ENCODE results near the gene TMEM52B. TPM values are rescaled to one million over a fixed set of nuclear protein-coding genes. Genes with fewer than 3 reads are reported as not detected.

The TMEM52B gene
- total and polyA plus RNA-seq, 3 donors from 2014 or later: 0.74 to 1.2 (median 0.76) TPM

DNA sequence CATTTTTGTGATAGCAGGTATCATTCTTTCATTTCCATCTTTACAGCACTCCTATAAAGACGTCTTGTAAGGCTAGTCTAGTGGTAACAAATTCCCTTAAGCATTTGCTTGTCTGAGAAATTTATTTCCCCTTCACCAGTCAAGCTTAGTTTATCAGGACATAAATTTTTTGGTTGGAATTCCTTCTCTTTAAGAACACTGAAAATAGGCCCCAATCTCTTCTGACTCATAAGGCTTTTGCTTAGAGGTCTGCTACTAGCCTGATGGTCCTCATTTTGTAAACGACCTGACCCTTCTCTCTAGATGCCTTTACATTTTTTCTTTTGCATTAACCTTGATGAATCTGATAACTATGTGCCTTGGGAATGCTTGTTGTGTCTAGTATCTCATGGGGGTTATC is 27.2 kb upstream of the TMEM52B start:
- Histone ChIP-seq H3K27me3 (no peaks in the 10 kb centered on the region), H3K4me1 (peaks cover 4% of the 10 kb centered on the region), H3K36me3 (ENCODE audit: low read depth, missing control alignments) (no peaks in the 10 kb centered on the region), H3K4me3 (no peak overlapping the region), H3K27ac (no peak overlapping the region), H3K9me3 (no peaks in the 10 kb centered on the region)
- intact Hi-C loops (cut with DNase I; ENCODE audit: low total_unique reads): no loop called here
- TF ChIP-seq, protein P1, sequence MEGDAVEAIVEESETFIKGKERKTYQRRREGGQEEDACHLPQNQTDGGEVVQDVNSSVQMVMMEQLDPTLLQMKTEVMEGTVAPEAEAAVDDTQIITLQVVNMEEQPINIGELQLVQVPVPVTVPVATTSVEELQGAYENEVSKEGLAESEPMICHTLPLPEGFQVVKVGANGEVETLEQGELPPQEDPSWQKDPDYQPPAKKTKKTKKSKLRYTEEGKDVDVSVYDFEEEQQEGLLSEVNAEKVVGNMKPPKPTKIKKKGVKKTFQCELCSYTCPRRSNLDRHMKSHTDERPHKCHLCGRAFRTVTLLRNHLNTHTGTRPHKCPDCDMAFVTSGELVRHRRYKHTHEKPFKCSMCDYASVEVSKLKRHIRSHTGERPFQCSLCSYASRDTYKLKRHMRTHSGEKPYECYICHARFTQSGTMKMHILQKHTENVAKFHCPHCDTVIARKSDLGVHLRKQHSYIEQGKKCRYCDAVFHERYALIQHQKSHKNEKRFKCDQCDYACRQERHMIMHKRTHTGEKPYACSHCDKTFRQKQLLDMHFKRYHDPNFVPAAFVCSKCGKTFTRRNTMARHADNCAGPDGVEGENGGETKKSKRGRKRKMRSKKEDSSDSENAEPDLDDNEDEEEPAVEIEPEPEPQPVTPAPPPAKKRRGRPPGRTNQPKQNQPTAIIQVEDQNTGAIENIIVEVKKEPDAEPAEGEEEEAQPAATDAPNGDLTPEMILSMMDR (IDR thresholded peaks at IDR 0.05): no peak
- WGBS, 2 donors: 68 to 70% methylated on average over 2 of the region's 2 CpGs
- no peak for DNase-seq

DNA sequence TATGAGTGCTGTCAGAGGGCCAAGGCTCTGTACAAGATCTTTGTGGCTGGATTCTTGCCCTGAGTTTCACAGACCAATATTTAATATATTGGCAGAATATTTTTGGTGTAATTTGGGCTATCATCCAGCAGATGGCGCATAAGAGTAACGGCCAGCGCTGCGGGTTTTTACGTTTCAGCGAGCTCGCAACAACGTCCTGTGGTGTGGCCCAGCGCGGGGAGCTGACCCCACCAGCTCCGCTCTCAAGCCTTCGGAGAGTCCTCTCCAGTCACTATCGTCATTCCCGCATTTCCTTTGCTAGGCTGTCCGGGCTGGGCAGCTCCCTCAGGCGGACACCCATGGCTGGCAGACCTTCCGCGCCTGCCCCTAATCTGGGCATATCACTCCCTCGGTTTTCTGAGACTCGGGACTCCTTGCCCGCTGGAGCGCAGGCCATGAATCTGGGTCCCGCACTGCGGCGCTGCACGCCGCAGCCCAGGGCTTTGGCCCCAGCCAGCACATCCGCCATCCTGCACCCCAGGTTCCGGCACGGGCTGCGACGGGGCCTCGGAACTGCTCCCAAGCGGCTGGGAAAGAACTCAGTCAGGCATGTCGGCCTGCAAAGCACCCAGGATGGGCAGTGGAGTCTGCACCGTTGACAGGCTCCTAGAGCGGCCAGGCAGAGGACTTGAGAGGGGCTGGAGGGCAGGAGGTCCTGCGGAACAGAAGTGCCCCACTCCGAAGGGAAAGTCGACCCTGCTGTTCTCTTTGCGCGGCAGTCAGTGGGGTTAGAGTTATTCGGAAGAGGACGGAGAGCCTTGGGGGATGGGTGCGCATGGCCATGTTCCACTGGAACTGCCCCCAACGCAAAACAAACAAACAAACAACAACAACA is 25.3 kb upstream of the TMEM52B start:
- intact Hi-C loops (cut with DNase I; ENCODE audit: low total_unique reads): no loop called here
- Histone ChIP-seq H3K27me3 (no peaks in the 10 kb centered on the region), H3K27ac (peak overlapping the region; percentile 81 to 85), H3K9me3 (no peaks in the 10 kb centered on the region), H3K4me1 (peaks cover 4% of the 10 kb centered on the region), H3K4me3 (peak overlapping the region; percentile 46 to 60), H3K36me3 (ENCODE audit: low read depth, missing control alignments) (no peaks in the 10 kb centered on the region)
- 4 to 6% methylated on average over 29 to 46 of the region's 46 CpGs for WGBS, 2 donors
- peak; percentile 89 for DNase-seq
- TF ChIP-seq POLR2A (IDR thresholded peaks at IDR 0.05): no peak
- TF ChIP-seq, protein P1 (IDR thresholded peaks at IDR 0.05): peak; percentile 88 to 89 (median 89)

DNA sequence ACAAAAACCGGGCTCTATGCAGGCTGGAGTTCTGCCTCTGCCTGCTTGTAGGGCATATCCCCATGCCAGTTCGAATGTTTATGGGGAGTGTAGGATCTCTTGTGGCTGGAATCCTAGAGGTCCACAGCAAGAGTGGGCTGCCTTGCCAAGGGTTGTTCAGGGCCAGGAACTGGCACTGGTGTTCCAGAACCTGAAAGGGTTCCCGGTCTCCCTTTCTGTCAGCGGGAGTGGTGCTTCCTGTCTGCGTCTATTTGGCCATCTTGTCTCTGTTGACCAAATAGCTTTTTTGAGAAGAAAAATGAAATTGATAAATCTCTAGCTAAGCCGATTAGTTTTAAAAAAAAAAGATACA is 24.7 kb upstream of the TMEM52B start:
- 21 to 41% methylated on average over 6 of the region's 6 CpGs for WGBS, 2 donors
- TF ChIP-seq, protein P1 (IDR thresholded peaks at IDR 0.05): no peak
- no peak for TF ChIP-seq POLR2A (IDR thresholded peaks at IDR 0.05)
- no peak for DNase-seq
- intact Hi-C loops (cut with DNase I; ENCODE audit: low total_unique reads): no loop called here
- no peaks in the 10 kb centered on the region for H3K9me3 ChIP-seq
- H3K27ac ChIP-seq: peak overlapping the region; percentile 81 to 85
- peak overlapping the region; percentile 46 to 60 for H3K4me3 ChIP-seq
- peaks cover 4% of the 10 kb centered on the region for H3K4me1 ChIP-seq
- no peaks in the 10 kb centered on the region for H3K27me3 ChIP-seq
- no peaks in the 10 kb centered on the region for H3K36me3 ChIP-seq (ENCODE audit: low read depth, missing control alignments)

DNA sequence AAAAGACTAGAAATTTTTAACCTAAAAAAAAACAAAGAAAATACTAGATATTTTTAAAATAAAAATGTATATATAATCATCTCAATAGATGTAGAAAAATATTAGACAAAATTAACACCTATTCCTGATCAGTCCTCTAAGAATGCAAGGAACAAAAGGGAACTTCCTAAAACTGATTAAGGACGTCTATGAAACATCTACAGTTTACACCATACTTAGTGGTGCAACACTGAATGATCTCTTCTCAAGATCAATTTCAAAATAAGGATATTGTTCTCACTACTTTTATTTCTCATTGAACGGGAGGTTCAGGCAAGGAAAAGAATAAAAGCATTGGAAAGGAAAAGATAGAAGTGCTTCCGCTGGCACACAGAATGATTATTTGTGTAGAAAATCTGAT is 22.9 kb upstream of the TMEM52B start:
- Histone ChIP-seq H3K36me3 (ENCODE audit: low read depth, missing control alignments) (no peaks in the 10 kb centered on the region), H3K9me3 (no peaks in the 10 kb centered on the region), H3K27ac (no peak overlapping the region), H3K27me3 (no peaks in the 10 kb centered on the region), H3K4me1 (peaks cover 8% of the 10 kb centered on the region), H3K4me3 (no peak overlapping the region)
- intact Hi-C loops (cut with DNase I; ENCODE audit: low total_unique reads): no loop called here
- DNase-seq: no peak
- 80 to 89% methylated on average over 3 of the region's 3 CpGs for WGBS, 2 donors
- no peak for TF ChIP-seq POLR2A (IDR thresholded peaks at IDR 0.05)
- TF ChIP-seq, protein P1 (IDR thresholded peaks at IDR 0.05): no peak

DNA sequence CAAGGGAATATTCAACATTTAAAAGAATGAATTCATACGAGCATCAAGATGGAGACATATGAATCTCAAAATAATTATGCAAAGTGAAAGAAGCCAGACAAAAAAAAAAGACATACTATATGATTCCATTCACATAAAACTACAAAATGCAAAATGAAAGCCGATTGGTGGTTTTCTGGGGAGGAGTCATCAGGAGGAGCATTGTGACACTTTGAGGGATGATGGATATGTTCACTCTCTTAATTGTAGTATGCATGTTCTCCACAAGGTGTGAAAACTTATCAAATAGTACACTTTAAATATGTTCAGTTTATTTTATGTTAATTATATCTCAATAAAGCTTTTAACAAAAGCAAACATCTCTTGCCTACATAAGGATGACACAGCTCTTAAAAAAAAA is 20.4 kb upstream of the TMEM52B start:
- WGBS, 2 donors: 90 to 92% methylated on average over 2 of the region's 2 CpGs
- Histone ChIP-seq H3K9me3 (no peaks in the 10 kb centered on the region), H3K36me3 (ENCODE audit: low read depth, missing control alignments) (no peaks in the 10 kb centered on the region), H3K27me3 (no peaks in the 10 kb centered on the region), H3K4me3 (no peak overlapping the region), H3K27ac (no peak overlapping the region), H3K4me1 (peaks cover 4% of the 10 kb centered on the region)
- no peak for DNase-seq
- intact Hi-C loops (cut with DNase I; ENCODE audit: low total_unique reads): no loop called here
- TF ChIP-seq, protein P1 (IDR thresholded peaks at IDR 0.05): no peak
- TF ChIP-seq POLR2A (IDR thresholded peaks at IDR 0.05): no peak
